PFSK-1 (cell line): ENCODE data around the gene TEX44.

Experiments
- FOXP2 ChIP-seq: optimal IDR thresholded peaks from 2 replicates; pipeline ENCODE3; 2011; ENCODE audit warnings: borderline replicate concordance, control low read depth, inconsistent platforms; ENCODE audit not compliant: insufficient read depth; ENCODE audit errors: extremely low read length, extremely low read depth
- POLR2AphosphoS5 ChIP-seq: IDR thresholded peaks from 2 replicates; pipeline ENCODE4 v1.6.1; 2012; ENCODE audit warnings: low read depth, mild to moderate bottlenecking, control low read depth, low read length, moderate library complexity

GRCh38 chr2:231592636-231593145, at the start of gene TEX44:
- TF ChIP-seq FOXP2, result no peak
- no peak for TF ChIP-seq POLR2AphosphoS5
